ENCODE results near the gene SELENOP. TPM values are rescaled to one million over a fixed set of nuclear protein-coding genes. Genes with fewer than 3 reads are reported as not detected.

SELENOP gene
- total RNA-seq, 1 experiment from 2014 or later, result 8.5 TPM

DNA sequence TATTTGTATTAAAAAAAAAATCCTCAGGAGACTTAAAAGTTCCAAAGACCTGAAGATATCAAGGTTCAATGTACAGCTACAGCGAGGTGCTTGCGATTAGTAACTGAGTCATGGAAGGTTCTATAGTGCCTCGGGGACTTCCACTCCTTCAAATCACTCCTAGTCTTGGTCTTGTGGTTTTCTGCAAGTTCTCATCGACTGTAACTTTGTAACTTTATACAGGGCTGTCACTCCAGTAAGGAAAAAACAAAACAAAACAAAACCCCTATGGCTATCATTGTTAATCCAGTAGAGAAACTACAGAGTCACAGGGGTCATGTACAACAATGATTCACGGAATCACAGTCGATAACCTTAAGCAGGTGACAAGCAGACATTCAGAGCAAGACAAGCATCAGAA is 39.8 kb upstream of the SELENOP start:
- no peak overlapping the region for H2BK15ac ChIP-seq (ENCODE audit: low read depth, low read length)
- no peak overlapping the region for H2BK20ac ChIP-seq (ENCODE audit: low read depth, low read length, poor library complexity, severe bottlenecking)
- H2AK5ac ChIP-seq (ENCODE audit: insufficient read length, low read length), result no peak overlapping the region
- H3K23me2 ChIP-seq (ENCODE audit: insufficient read length, low read depth, low read length, poor library complexity, severe bottlenecking), result no peaks in the 10 kb centered on the region
- no peak overlapping the region for H3T11ph ChIP-seq (ENCODE audit: low read length)
- no peaks in the 10 kb centered on the region for H4K20me1 ChIP-seq (ENCODE audit: control insufficient read depth, insufficient read depth, insufficient read length)
- no peaks in the 10 kb centered on the region for H3K27me3 ChIP-seq (ENCODE audit: insufficient read depth, low read length)
- no peak overlapping the region for H2BK120ac ChIP-seq (ENCODE audit: low read depth, low read length, poor library complexity, severe bottlenecking)
- H3K27ac ChIP-seq (ENCODE audit: insufficient read length, low read depth, low read length), result no peak overlapping the region
- no peak overlapping the region for H2BK12ac ChIP-seq (ENCODE audit: insufficient read length, low read depth, low read length)
- Mint-ChIP-seq H3K4me3 (no peak overlapping the region), H3K27me3 (ENCODE audit: low read depth) (peaks cover 2% of the 10 kb centered on the region; the same call in 1 of the 2 replicates), H3K9me3 (no peaks in the 10 kb centered on the region), H3K36me3 (ENCODE audit: insufficient read depth in 1 of 3, low read depth in 3 of 3) (no peaks in the 10 kb centered on the region), H3K27ac (no peak overlapping the region), H3K4me1 (no peaks in the 10 kb centered on the region)
- no peak overlapping the region for H4K91ac ChIP-seq (ENCODE audit: insufficient read length, low read depth, low read length)
- H3K79me1 ChIP-seq (ENCODE audit: insufficient read depth, low read depth, low read length, poor library complexity, severe bottlenecking), result no peaks in the 10 kb centered on the region
- no peak overlapping the region for H3K4me2 ChIP-seq (ENCODE audit: insufficient read depth, insufficient read length, low read length)
- DNase-seq, result no peak
- no peak overlapping the region for H3K23ac ChIP-seq (ENCODE audit: insufficient read length, low read depth, low read length)
- no peaks in the 10 kb centered on the region for H3K4me1 ChIP-seq (ENCODE audit: insufficient read depth, low read length)
- no peak overlapping the region for H2BK5ac ChIP-seq (ENCODE audit: insufficient read length, low read length)
- no peak overlapping the region for H3K18ac ChIP-seq (ENCODE audit: insufficient read length, low read depth, low read length)
- no peak overlapping the region for H2AFZ ChIP-seq (ENCODE audit: low read length)
- H3K56ac ChIP-seq (ENCODE audit: insufficient read length, low read depth, low read length), result no peak overlapping the region
- TF ChIP-seq, protein P1, sequence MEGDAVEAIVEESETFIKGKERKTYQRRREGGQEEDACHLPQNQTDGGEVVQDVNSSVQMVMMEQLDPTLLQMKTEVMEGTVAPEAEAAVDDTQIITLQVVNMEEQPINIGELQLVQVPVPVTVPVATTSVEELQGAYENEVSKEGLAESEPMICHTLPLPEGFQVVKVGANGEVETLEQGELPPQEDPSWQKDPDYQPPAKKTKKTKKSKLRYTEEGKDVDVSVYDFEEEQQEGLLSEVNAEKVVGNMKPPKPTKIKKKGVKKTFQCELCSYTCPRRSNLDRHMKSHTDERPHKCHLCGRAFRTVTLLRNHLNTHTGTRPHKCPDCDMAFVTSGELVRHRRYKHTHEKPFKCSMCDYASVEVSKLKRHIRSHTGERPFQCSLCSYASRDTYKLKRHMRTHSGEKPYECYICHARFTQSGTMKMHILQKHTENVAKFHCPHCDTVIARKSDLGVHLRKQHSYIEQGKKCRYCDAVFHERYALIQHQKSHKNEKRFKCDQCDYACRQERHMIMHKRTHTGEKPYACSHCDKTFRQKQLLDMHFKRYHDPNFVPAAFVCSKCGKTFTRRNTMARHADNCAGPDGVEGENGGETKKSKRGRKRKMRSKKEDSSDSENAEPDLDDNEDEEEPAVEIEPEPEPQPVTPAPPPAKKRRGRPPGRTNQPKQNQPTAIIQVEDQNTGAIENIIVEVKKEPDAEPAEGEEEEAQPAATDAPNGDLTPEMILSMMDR (conservative IDR thresholded peaks at IDR 0.05), result no peak
- no peak overlapping the region for H4K5ac ChIP-seq (ENCODE audit: insufficient read length, low read depth, low read length)
- no peak overlapping the region for H3K14ac ChIP-seq (ENCODE audit: insufficient read depth, low read length)
- H3K4ac ChIP-seq (ENCODE audit: low read depth, low read length), result no peak overlapping the region
- no peak overlapping the region for H3K9ac ChIP-seq (ENCODE audit: extremely low read depth, insufficient read length, low read length)
- H3K9me3 ChIP-seq (ENCODE audit: control insufficient read depth, low read depth, low read length), result no peaks in the 10 kb centered on the region
- WGBS (ENCODE audit: extremely low coverage, insufficient read length, low lambda C conversion rate), result no CpG with 5 or more reads among the region's 6 CpGs
- no peak overlapping the region for H4K8ac ChIP-seq (replicated peaks; ENCODE audit: insufficient read length, low read depth, low read length)
- no peaks in the 10 kb centered on the region for H3K79me2 ChIP-seq (ENCODE audit: insufficient read depth, low read length)
